HG02759 (cell line): ENCODE data around the gene HGFAC.
"Not testable (repeated sequence)": the region's sequence is repeated elsewhere in the genome, so short reads cannot be mapped to it uniquely, and the experiment has no call there.

Source experiments
- ATAC-seq: cut with Tn5 transposase; IDR thresholded peaks from one replicate; pipeline ENCODE4 v1.9.1; 2021; ENCODE audit warnings: mild to moderate bottlenecking, moderate library complexity; ENCODE audit not compliant: unreplicated experiment

HGFAC gene

GRCh38 chr4:3410401-3411135 is 31.2 kb upstream of the HGFAC start:
- no peak for ATAC-seq

GRCh38 chr4:3411190-3411589 is 30.6 kb upstream of the HGFAC start:
- not testable (repeated sequence) for ATAC-seq

- no peak for ATAC-seq
Measured at GRCh38 chr4:3411676-3412075, 30.1 kb upstream of the HGFAC start.

- no peak for ATAC-seq
Measured at GRCh38 chr4:3412257-3413020, 29.3 kb upstream of the HGFAC start.

GRCh38 chr4:3413217-3413671 is 28.5 kb upstream of the HGFAC start:
- no peak for ATAC-seq

- ATAC-seq, result no peak
Measured at GRCh38 chr4:3413675-3414420, 27.9 kb upstream of the HGFAC start.

GRCh38 chr4:3414421-3415279 is 27.1 kb upstream of the HGFAC start:
- no peak for ATAC-seq

- ATAC-seq, result no peak
Measured at GRCh38 chr4:3415471-3416141, 26.2 kb upstream of the HGFAC start.

- no peak for ATAC-seq
Measured at GRCh38 chr4:3416270-3416669, 25.5 kb upstream of the HGFAC start.

- ATAC-seq, result no peak
Measured at GRCh38 chr4:3416821-3417221, 24.9 kb upstream of the HGFAC start.

GRCh38 chr4:3417448-3417847 is 24.3 kb upstream of the HGFAC start:
- no peak for ATAC-seq

- no peak for ATAC-seq
Measured at GRCh38 chr4:3418029-3418762, 23.6 kb upstream of the HGFAC start.

GRCh38 chr4:3419836-3420605 is 21.7 kb upstream of the HGFAC start:
- ATAC-seq, result no peak

- ATAC-seq, result no peak
Measured at GRCh38 chr4:3420606-3420955, 21.2 kb upstream of the HGFAC start.

GRCh38 chr4:3420956-3421355 is 20.8 kb upstream of the HGFAC start:
- ATAC-seq, result no peak

GRCh38 chr4:3421470-3421869 is 20.3 kb upstream of the HGFAC start:
- no peak for ATAC-seq

- no peak for ATAC-seq
Measured at GRCh38 chr4:3422241-3422801, 19.4 kb upstream of the HGFAC start.

- no peak for ATAC-seq
Measured at GRCh38 chr4:3422808-3423297, 18.9 kb upstream of the HGFAC start.
